RWPE2 (cell line): Measurements from ENCODE around the gene RAB11FIP3.

Experiments used
- ATAC-seq: fragments of 200-7000 bp; cut with Tn5 transposase; 3 replicates; pipeline ENCODE4 v1.9.1; 2021; ENCODE audit warnings: low read depth
- DNase-seq: peaks from one replicate; pipeline ENCODE4 v3.0.0-alpha.2; 2020; ENCODE audit warnings: low spot score
- H3K27ac ChIP-seq: fragments of 450-650 bp; 2 replicates; pipeline ENCODE4 v1.5.1; 2017; ENCODE audit warnings: mild to moderate bottlenecking; ENCODE audit not compliant: poor library complexity, severe bottlenecking
- H3K27me3 ChIP-seq: fragments of 250-450 bp; sonication (Bioruptor Pico); 2 replicates; pipeline ENCODE4 v1.5.1; 2021; ENCODE audit warnings: mild to moderate bottlenecking, moderate library complexity; ENCODE audit not compliant: insufficient read depth, poor library complexity, severe bottlenecking
- H3K36me3 ChIP-seq: fragments of 250-450 bp; sonication (Bioruptor Pico); 2 replicates; pipeline ENCODE4 v1.5.1; 2020; ENCODE audit warnings: low read depth, mild to moderate bottlenecking, moderate library complexity
- H3K4me1 ChIP-seq: fragments of 250-450 bp; sonication (Bioruptor Pico); 2 replicates; pipeline ENCODE4 v1.5.1; 2021; ENCODE audit warnings: mild to moderate bottlenecking, moderate library complexity; ENCODE audit not compliant: insufficient read depth, poor library complexity, severe bottlenecking
- H3K4me3 ChIP-seq: fragments of 250-450 bp; sonication (Bioruptor Pico); 2 replicates; pipeline ENCODE4 v1.5.1; 2021; ENCODE audit warnings: mild to moderate bottlenecking, moderate library complexity; ENCODE audit not compliant: severe bottlenecking
- H3K9me3 ChIP-seq: fragments of 250-450 bp; sonication (Bioruptor Pico); 2 replicates; pipeline ENCODE4 v1.5.1; 2021; ENCODE audit warnings: mild to moderate bottlenecking, moderate library complexity; ENCODE audit not compliant: severe bottlenecking
- TF ChIP-seq, protein P1 (sequence below): fragments of 450-650 bp; IDR thresholded peaks from one replicate; pipeline ENCODE4 v1.5.1; 2017; ENCODE audit warnings: mild to moderate bottlenecking, moderate library complexity; ENCODE audit not compliant: poor library complexity, severe bottlenecking

Gene RAB11FIP3

DNA sequence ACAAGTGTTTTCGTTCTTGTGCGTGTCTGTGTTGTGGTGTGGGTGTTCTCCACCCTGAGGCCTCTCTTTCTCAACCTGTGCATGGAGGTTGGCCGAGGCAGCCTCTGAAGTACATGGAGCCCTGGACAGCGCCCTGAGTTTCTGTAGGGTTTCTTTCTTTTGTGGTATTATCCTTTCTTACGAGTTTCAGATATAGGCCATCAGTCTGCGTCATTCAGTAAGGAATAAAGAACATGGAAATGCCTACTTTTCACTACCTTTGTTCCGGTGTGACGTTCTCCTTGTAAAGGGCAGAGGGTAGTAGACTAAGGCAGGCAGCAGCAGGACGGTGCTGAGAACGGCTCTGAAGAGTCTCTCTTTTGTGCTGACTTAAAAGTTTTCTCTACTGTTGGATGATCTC is 18.6 kb downstream of the RAB11FIP3 start:
- H3K9me3 ChIP-seq: no peaks in the 10 kb centered on the region
- no peaks in the 10 kb centered on the region for H3K4me1 ChIP-seq
- DNase-seq (no peak), ATAC-seq (no peak)
- no peaks in the 10 kb centered on the region for H3K36me3 ChIP-seq
- TF ChIP-seq, protein P1, sequence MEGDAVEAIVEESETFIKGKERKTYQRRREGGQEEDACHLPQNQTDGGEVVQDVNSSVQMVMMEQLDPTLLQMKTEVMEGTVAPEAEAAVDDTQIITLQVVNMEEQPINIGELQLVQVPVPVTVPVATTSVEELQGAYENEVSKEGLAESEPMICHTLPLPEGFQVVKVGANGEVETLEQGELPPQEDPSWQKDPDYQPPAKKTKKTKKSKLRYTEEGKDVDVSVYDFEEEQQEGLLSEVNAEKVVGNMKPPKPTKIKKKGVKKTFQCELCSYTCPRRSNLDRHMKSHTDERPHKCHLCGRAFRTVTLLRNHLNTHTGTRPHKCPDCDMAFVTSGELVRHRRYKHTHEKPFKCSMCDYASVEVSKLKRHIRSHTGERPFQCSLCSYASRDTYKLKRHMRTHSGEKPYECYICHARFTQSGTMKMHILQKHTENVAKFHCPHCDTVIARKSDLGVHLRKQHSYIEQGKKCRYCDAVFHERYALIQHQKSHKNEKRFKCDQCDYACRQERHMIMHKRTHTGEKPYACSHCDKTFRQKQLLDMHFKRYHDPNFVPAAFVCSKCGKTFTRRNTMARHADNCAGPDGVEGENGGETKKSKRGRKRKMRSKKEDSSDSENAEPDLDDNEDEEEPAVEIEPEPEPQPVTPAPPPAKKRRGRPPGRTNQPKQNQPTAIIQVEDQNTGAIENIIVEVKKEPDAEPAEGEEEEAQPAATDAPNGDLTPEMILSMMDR: no peak
- no peak overlapping the region for H3K4me3 ChIP-seq
- no peaks in the 10 kb centered on the region for H3K27me3 ChIP-seq
- H3K27ac ChIP-seq: no peak overlapping the region

DNA sequence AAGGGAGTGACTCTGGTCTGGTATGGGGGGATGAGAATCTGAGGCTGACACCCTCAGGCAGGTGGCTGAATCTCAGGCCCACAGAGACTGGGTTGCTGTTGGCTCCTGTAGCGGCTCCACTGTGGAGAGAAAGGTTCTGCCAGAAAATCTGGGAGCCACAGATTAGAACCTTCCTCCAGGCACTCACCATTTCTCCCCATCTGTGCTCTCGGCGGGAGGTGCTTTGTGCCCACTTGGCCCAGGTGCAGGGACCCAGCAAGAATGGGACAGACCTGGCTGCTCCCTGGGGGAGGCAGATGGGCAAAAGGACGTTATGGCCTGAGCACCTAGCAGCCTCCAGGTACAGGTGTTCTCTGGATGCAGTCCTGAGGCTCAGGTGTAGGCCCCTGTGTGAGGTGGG is 20.1 kb downstream of the RAB11FIP3 start:
- H3K4me3 ChIP-seq: no peak overlapping the region
- H3K27ac ChIP-seq: no peak overlapping the region
- DNase-seq: no peak
- no peaks in the 10 kb centered on the region for H3K4me1 ChIP-seq
- no peaks in the 10 kb centered on the region for H3K9me3 ChIP-seq
- no peak for ATAC-seq
- TF ChIP-seq, protein P1: no peak
- no peaks in the 10 kb centered on the region for H3K36me3 ChIP-seq
- no peaks in the 10 kb centered on the region for H3K27me3 ChIP-seq

DNA sequence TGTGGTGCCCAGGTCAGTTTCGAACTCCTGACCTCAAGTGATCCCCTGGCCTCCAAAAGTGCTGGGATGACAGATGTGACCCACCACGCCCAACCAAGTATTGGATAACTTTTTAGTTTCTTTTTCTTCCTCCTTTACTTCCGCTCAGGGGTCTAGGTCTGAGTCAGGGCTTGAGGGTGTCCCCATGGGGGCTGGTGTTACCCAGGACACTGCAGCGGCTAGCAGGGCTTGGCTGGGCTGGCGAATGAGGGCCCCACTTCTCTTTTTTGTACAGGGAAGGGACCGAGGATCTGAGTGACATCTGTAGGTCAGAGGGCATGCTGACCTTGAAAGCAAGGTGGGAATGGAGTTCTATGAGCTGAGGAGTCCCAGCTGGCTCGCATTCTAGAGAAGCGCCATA is 24.9 kb downstream of the RAB11FIP3 start:
- Histone ChIP-seq H3K27me3 (no peaks in the 10 kb centered on the region), H3K4me1 (no peaks in the 10 kb centered on the region), H3K27ac (no peak overlapping the region), H3K9me3 (no peaks in the 10 kb centered on the region), H3K36me3 (no peaks in the 10 kb centered on the region), H3K4me3 (no peak overlapping the region)
- DNase-seq (no peak), ATAC-seq (no peak)
- TF ChIP-seq, protein P1: no peak

DNA sequence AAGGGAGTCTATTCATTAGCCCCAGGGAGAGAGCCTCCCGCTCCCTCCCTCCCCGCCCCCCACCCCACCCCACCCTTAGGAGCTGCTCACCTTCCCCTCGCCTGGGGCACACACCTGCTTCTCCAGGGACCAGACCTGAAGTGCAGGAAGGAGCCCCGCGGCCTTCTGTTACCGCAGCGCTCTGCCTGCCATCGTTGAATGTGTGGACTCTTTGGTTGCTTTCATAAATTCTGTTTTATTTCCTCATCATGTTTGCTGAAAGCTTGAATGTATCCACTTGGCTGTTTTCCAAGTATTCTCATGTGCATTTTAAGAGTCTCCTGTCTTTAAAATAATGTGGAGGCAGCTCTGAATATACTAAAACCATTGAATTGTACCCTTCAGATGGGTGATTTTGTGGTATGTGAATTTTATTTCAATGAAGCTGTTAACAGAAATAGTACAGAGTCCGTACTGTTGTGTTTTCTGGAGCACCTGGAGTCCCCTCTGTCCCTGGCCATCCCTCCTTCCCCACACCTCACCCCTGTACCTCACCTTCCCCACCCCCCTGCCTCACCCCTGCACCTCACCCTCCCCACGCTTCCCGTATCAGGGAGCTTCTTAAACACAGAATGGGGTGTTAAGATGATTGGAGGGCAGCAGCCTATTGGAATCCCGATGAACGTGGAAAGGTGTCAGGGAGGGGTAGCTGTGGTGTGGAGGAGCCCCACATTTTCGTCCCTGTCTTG is 25.5 kb downstream of the RAB11FIP3 start:
- DNase-seq (no peak), ATAC-seq (no peak)
- no peaks in the 10 kb centered on the region for H3K36me3 ChIP-seq
- no peaks in the 10 kb centered on the region for H3K27me3 ChIP-seq
- TF ChIP-seq, protein P1: no peak
- no peak overlapping the region for H3K27ac ChIP-seq
- no peaks in the 10 kb centered on the region for H3K9me3 ChIP-seq
- no peak overlapping the region for H3K4me3 ChIP-seq
- no peaks in the 10 kb centered on the region for H3K4me1 ChIP-seq

DNA sequence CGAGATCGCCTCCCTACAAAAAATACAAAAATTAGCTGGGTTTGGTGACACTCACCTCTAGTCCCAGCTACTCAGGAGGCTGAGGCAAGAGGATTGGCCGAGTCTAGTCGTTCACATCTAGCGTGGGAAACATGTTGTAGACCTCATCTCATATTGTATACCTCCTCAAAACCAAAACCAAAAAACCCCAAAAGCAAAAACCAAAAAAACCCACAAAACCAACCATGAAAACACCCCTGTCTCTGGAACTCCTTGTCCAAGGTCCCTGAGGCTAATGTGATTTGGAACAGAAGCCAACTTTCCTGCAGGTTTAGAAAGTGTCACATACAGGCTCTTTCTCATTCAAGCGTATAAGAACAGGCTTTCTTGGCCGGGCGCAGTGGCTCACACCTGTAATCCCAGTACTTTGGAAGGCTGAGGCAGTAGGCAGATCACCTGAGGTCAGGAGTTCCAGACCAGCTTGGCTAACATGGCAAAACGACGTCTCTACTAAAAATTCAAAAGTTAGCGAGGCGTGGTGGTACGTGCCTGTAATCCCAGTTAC is 29.0 kb downstream of the RAB11FIP3 start:
- ATAC-seq: no peak
- no peaks in the 10 kb centered on the region for H3K4me1 ChIP-seq
- TF ChIP-seq, protein P1: no peak
- H3K4me3 ChIP-seq: no peak overlapping the region
- H3K9me3 ChIP-seq: no peaks in the 10 kb centered on the region
- H3K27me3 ChIP-seq: no peaks in the 10 kb centered on the region
- H3K36me3 ChIP-seq: no peaks in the 10 kb centered on the region; the same call in 1 of the 2 replicates
- no peak overlapping the region for H3K27ac ChIP-seq
- DNase-seq: no peak
